ENCODE data around the gene FBXW2.

DNA sequence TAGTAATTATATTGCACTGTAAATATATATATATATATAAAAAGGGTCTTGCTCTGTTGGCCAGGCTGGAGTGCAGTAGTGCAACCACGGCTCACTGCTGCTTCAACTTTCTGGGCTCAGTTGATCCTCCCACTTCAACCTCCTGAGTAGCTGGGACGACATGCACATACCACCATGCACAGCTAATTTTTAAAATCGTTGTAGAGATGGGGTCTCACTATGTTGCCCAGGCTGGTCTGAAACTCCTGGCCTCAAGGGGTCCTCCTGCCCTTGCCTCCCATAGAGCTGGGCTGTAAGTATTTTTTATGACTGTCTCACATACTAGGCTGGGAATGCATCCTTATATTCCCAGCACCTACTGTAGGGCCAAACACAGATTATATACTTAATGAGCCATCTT is 37.6 kb upstream of the FBXW2 start:
- no peak for TF ChIP-seq EZH2 (IDR thresholded peaks at IDR 0.05; ENCODE audit: low read depth)
- TF ChIP-seq, protein P1, sequence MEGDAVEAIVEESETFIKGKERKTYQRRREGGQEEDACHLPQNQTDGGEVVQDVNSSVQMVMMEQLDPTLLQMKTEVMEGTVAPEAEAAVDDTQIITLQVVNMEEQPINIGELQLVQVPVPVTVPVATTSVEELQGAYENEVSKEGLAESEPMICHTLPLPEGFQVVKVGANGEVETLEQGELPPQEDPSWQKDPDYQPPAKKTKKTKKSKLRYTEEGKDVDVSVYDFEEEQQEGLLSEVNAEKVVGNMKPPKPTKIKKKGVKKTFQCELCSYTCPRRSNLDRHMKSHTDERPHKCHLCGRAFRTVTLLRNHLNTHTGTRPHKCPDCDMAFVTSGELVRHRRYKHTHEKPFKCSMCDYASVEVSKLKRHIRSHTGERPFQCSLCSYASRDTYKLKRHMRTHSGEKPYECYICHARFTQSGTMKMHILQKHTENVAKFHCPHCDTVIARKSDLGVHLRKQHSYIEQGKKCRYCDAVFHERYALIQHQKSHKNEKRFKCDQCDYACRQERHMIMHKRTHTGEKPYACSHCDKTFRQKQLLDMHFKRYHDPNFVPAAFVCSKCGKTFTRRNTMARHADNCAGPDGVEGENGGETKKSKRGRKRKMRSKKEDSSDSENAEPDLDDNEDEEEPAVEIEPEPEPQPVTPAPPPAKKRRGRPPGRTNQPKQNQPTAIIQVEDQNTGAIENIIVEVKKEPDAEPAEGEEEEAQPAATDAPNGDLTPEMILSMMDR (conservative IDR thresholded peaks at IDR 0.05), result no peak
